Colonic mucosa (tissue), 4 donors: ENCODE results near the gene UHMK1. TPM values are rescaled to one million over a fixed set of nuclear protein-coding genes. Genes with fewer than 3 reads are reported as not detected.

Experiments
- DNase-seq: peaks from one replicate; pipeline ENCODE4 v3.0.0-alpha.2; 2020
- H3K27ac ChIP-seq: fragments of 200-600 bp; one replicate; pipeline ENCODE4 v1.8.0; 2021
- H3K27me3 ChIP-seq: fragments of 200-600 bp; one replicate; pipeline ENCODE4 v1.8.0; 2021
- H3K36me3 ChIP-seq: fragments of 200-600 bp; one replicate; pipeline ENCODE4 v1.8.0; 2021
- H3K4me1 ChIP-seq: fragments of 200-600 bp; one replicate; pipeline ENCODE4 v1.8.0; 2021; ENCODE audit warnings: mild to moderate bottlenecking
- H3K4me3 ChIP-seq: fragments of 200-600 bp; one replicate; pipeline ENCODE4 v1.8.0; 2021
- H3K9ac ChIP-seq, 2 donors: one replicate each; pipeline ENCODE4 v1.7.0; 2013; ENCODE audit warnings: control low read depth in 2 of 2, low read depth in 2 of 2, low read length in 2 of 2
- H3K9me3 ChIP-seq: fragments of 200-600 bp; one replicate; pipeline ENCODE4 v1.8.0; 2021
- CTCF ChIP-seq: fragments of 200-600 bp; IDR thresholded peaks from one replicate; pipeline ENCODE4 v1.8.0; 2022; ENCODE audit warnings: antibody characterized with exemption, mild to moderate bottlenecking
- intact Hi-C: fragments of 100-400 bp; cut with DNase I; formaldehyde crosslinking; loops from one replicate; pipeline ENCODE4 v1.14.1; 2022
- total RNA-seq, 2 donors: library from RNA; stranded (reverse); fragmentation: NEBNext Ultra II Directional in 1 of 2; extraction: Animal tissue kit (Norgen Biotek cat#: 25700) in 1 of 2; gene quantifications; one replicate each; pipeline ENCODE4 v1.2.1, GENCODE V29; 2021
- donor health status: healthy.
- donor health status: DM: no; HTN: no; CAD: no.
- donor health status: DM: no; HTN: no; CAD: no.

UHMK1 gene
- total RNA-seq, 2 donors from 2014 or later, result 52.1 to 59.0 TPM

- intact Hi-C loops, result no loop called here
- no peaks in the 10 kb centered on the region for H3K9me3 ChIP-seq
Observed at GRCh38 chr1:162466797-162467196, 30.8 kb upstream of the UHMK1 start.

GRCh38 chr1:162470216-162470615 is 27.4 kb upstream of the UHMK1 start:
- no peaks in the 10 kb centered on the region for H3K27me3 ChIP-seq
- intact Hi-C loops, result no loop called here
- no peaks in the 10 kb centered on the region for H3K36me3 ChIP-seq
- no peak overlapping the region for H3K4me3 ChIP-seq
- no peak overlapping the region for H3K9ac ChIP-seq
- no peak for TF ChIP-seq CTCF
- no peaks in the 10 kb centered on the region for H3K9me3 ChIP-seq
- DNase-seq, result no peak
- H3K4me1 ChIP-seq, result no peaks in the 10 kb centered on the region
- H3K27ac ChIP-seq, result no peak overlapping the region

More at GRCh38 chr1:162466797-162467196, 30.8 kb upstream of the UHMK1 start:
- Histone ChIP-seq H3K27me3 (no peaks in the 10 kb centered on the region), H3K9ac (no peak overlapping the region), H3K4me1 (no peaks in the 10 kb centered on the region), H3K4me3 (no peak overlapping the region), H3K27ac (no peak overlapping the region), H3K36me3 (no peaks in the 10 kb centered on the region)
- no peak for TF ChIP-seq CTCF
- DNase-seq, result no peak

DNA sequence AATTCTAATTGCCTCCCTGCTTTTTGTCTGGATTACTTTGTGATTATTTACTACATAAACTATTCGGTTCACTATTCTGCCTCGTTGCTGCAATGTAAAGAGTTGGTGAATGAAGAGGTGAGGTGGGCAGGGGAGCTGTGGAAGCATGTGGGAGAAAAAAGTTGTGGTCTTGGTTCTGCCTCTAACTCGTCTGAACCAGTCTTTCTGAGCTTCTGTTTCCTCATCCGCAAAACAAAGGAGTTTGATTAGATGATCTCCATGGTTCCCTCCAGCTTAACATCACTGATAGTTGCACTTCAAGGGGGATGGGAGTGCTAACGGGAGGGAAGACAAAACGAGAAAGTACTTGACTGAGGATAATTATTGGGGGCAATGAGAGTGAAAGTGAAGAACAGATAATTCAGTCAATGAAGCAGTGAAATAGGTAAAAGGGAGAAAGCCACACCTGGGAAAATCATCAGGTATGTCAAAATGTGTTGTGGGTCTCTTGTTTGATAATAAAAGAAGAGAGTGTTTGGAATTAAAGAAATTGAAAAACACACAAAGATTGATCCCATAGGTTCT is 26.2 kb upstream of the UHMK1 start:
- Histone ChIP-seq H3K9me3 (no peaks in the 10 kb centered on the region), H3K4me1 (no peaks in the 10 kb centered on the region), H3K27ac (no peak overlapping the region), H3K4me3 (no peak overlapping the region), H3K9ac (no peak overlapping the region), H3K36me3 (no peaks in the 10 kb centered on the region), H3K27me3 (no peaks in the 10 kb centered on the region)
- no peak for TF ChIP-seq CTCF
- intact Hi-C loops, result no loop called here
- DNase-seq, result no peak

GRCh38 chr1:162475089-162475488 is 22.5 kb upstream of the UHMK1 start:
- no peak for DNase-seq
- H3K36me3 ChIP-seq, result no peaks in the 10 kb centered on the region
- TF ChIP-seq CTCF, result no peak
- no peaks in the 10 kb centered on the region for H3K4me1 ChIP-seq
- H3K27me3 ChIP-seq, result no peaks in the 10 kb centered on the region
- no peak overlapping the region for H3K4me3 ChIP-seq
- H3K9ac ChIP-seq, result no peak overlapping the region
- H3K27ac ChIP-seq, result no peak overlapping the region
- no peaks in the 10 kb centered on the region for H3K9me3 ChIP-seq
- intact Hi-C loops, result no loop called here

DNA sequence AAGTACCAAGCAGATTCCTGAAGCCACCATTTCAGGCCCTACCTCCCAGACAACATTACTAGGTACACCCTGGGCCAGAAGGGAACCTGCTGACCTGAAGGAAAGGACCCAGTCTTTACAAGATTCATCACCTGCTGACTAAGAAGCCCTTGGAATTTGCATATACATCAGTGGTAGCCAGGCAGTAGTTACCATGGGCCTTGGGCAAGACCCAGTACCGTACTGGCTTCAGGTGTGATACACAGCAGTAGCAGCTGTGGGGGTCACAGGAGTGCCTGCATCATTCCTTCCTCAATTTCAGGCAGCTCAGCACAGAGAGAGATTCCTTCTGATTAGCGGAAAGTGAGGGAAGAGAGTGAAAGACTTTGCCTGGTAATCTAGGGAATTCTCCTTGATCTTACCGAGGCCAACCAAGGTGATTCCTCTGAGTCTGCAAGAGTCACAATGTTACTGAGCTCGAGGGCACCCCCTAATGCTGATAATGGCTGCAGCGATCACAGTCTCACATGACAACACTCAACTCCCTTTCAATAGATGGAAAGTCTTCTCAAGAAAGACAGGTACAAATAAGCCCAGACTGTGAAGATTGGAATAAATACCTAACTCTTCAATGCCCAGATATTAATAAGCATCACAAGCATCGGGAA is 22.0 kb upstream of the UHMK1 start:
- no peak for TF ChIP-seq CTCF
- intact Hi-C loops, result no loop called here
- H3K27me3 ChIP-seq, result no peaks in the 10 kb centered on the region
- no peak overlapping the region for H3K4me3 ChIP-seq
- H3K9ac ChIP-seq, result no peak overlapping the region
- H3K4me1 ChIP-seq, result no peaks in the 10 kb centered on the region
- no peak overlapping the region for H3K27ac ChIP-seq
- H3K36me3 ChIP-seq, result no peaks in the 10 kb centered on the region
- DNase-seq, result no peak
- no peaks in the 10 kb centered on the region for H3K9me3 ChIP-seq
